Measurements from ENCODE around the gene CDC14B.
"Not testable (repeated sequence)": the region's sequence is repeated elsewhere in the genome, so short reads cannot be mapped to it uniquely, and the experiment has no call there.

CDC14B gene

DNA sequence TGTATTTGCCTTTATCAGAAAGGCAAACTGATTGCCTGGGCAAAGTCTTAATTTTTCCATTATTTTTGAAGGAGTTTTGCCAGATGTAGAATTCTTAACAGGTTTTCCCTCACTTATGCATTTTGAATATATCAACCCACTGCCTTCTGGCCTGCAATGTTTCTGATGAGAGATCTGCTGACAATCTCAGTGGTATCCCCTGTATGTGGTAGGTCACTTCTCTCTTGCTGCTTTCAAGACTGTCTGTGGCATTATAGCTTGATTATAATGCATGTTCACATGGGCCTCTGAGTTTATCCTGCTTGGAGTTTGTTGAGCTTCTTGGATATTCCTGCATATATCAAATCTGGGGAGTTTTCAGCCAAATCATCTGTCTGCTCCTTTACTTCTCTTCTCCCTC is 87.5 kb downstream of the CDC14B start:
- DNase-seq (ENCODE audit: low read depth) = no peak

DNA sequence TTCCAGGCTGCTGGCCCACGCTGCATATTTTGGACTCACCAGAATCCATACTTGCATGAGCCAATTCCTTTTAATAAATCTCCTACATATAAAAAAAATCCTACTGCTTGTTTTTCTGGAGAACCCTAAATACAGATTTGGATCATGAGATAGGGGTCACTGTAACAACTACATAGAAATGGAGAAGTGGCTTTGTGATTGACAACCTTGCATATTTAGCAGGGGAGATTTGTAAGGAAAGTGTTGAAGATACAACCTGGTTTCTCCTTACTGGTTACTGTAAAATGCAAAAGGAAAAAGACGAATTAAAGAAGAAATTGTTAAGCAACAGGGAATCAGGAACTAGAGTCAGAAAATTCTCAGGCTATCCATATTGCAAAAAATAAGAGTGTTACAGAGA is 94.9 kb downstream of the CDC14B start:
- DNase-seq (ENCODE audit: low read depth) = no peak

DNA sequence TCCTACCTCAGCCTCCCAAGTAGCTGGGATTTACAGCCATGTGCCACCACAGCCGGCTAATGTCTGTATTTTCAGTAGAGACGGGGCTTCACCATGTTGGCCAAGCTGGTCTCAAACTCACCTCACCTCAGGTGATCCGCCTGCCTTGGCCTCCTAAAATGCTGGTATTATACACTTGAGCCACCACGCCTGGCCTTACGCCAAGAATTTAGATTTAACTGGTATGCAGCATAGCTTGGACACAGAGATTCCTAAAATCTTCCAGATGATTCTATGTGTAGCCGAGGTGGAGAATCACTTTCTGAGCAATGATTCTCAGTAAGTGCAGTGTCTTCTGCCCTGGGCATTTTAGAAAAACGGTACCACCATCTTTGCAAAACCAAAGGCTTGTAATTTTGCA is 95.6 kb downstream of the CDC14B start:
- DNase-seq (ENCODE audit: low read depth) = no peak

DNA sequence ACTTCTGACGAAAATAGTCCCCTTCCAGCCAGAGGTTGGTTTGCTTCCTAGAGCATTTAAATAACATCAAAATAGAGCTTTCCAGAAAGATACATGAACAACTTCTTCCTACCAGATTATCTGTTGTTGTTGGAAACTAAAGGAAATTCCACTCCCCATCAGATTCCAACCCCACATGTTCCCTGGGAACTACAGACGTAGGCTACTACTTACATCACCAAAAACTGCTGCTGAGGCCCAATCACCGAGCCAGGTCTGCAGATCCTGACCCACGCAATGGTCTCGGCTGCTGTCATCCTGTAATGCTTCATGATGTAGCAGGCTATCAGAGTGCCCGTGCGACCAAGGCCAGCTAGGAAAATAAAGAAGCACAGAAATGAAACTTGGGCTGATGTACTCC is 96.3 kb downstream of the CDC14B start:
- no peak for DNase-seq (ENCODE audit: low read depth)

DNA sequence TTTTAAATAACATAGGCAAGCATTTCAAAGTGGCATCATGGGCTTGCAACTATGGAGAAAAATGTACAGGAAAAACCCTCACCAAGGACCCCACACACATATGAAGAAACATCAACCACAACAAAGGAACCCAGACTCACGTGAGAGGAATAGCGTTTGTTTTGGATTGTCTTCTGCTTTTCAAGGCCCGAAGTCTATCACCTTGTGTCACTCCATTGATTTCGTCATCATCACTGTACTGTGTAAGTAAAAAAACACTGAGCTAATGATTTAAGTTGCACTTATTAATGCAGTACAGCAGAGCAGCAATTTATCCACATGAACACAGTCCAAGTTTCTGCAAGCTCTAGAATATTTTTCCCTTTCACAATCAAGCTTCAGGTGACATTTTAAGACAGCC is 97.3 kb downstream of the CDC14B start:
- DNase-seq (ENCODE audit: low read depth) = no peak

DNA sequence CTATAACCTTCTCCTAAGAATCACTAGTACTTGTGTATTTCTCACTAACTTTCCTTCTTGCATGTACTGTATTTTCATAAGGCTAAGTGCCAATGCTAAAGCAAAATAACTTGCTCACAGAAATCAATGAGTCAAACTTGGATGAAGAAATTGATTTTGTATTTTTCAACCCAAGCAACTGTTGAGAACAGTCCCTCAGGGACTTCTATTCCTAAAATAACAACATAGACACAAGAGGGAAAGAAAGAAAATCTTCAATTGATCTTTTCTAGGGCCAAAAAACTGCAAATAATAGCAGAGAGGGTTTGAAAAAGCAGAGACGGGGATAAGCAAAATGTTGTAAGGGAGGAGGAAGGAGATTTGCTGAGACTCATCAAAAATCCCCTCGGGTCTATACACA is 99.9 kb downstream of the CDC14B start:
- no peak for DNase-seq (ENCODE audit: low read depth)

DNA sequence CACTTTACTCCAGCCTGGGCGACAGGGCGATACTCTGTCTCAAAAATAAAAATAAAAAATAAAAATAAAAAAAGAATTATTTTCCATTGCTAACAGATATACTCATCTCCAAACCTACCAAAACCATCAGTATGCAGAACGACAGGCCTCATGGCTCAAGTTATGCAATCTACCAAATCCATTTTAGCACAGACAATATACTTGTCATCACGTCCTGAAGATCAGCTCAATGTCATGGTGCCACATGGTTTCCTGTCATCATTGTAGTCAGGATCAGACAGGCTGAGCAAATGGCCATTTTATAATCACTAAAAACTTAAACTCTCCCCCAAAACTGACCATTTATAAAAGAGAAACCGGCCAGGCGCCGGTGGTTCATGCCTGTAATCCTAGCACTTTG is 100.5 kb downstream of the CDC14B start:
- no peak for DNase-seq (ENCODE audit: low read depth)

DNA sequence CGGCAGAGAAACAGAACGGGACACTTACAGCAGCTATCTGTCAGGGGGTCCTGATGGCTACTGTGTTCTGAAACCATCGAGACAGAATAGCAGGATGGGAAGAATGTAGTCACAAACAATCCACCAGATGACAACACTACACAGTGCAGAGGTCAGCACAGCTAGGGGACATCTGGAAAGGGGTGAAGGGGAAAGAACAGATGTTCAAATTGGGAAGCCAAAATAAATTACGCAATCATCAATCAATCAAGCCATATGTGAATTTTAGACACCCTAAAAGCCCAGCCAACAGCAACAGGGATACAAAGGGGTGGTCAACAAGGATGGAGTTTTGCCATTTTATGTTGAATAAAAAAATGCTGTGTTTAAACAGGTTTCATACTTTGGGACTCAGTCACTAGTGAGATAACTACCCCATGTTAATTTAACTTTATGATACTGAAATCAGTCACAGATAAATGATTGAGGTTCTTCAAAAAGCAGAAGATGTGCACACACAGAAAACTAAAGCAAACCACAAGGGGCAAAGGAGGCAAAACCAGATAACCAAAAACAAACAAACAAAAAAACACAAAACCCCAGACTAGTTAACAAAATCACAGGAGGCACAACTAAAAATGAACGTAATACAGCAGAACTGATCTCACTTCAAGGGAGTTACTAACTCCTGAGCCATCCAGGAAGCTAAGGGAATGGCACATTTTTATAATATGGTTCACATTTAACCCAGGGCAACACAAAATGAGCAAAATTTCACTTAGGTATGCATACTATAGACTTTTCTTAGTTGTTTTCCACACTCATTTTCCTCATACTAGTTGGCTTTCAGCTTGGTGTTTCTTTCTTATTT is 103.8 kb downstream of the CDC14B start:
- DNase-seq (ENCODE audit: low read depth) = no peak

DNA sequence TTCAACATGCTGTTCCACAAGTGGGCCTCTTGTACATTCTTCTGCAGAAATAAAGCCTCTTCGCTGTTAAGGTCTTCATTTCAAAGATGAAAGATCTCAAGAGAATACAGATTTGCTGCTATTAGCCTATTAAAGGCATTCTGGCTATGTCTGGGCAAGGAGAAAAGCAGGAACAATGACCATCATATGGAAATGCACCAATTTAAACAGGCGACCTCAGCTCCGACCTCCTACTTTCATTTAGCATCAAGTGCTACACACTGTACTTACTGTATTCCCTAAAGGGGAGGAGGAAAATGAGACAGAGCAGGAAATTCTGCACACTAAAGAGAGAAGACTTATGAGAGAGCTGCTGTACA is 104.9 kb downstream of the CDC14B start:
- DNase-seq (ENCODE audit: low read depth) = no peak

DNA sequence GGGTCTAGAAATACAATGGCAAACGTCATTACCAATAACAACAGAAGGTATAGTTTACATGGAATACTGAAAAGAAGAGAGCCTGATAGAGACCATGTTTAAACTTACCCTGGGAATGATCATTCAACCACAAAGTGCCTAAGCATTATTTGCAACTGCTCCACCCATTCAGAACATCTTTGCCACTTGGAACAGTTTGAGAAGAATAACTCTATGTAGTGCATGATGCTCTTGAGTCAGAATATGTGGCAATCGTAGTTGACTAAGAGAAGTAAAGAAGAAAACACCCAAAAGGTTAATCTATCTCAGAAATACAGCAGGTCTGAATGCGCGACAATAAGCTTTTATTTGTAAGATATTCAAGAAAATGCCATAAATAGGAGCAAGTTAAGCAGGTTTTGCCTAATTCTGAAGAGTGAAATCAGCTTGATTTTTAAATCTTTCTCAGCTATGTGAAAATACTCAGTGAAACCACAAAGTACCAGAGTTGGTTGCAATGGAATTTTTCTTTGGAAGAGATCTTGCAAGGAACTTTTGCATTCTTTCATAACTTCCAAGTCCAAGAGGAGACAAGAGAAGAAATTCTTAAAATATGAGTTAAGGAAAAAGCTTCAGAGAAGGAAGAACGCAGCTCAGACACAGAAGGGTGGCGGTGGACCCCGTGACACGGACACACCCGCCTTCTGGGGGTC is 105.4 kb downstream of the CDC14B start:
- DNase-seq (ENCODE audit: low read depth) = no peak

DNA sequence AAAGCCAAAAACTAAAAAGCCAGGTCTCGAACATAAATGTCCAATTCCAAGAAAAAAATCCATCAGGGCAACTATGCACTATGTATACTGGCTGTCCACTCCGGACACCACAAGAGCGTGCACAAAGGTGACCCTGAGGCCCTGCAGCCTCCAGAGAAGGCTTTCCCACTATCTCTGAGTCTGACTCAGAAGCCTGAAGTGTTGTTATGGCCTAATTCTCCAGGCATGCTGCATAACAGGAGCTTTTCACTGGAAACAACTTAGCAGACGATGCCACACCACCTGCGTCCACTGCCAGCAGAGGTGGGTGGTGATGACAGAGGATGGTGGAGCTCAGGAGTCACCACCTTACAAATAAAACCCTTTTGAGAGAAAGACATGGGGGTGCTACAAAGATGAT is 106.0 kb downstream of the CDC14B start:
- no peak for DNase-seq (ENCODE audit: low read depth)

DNA sequence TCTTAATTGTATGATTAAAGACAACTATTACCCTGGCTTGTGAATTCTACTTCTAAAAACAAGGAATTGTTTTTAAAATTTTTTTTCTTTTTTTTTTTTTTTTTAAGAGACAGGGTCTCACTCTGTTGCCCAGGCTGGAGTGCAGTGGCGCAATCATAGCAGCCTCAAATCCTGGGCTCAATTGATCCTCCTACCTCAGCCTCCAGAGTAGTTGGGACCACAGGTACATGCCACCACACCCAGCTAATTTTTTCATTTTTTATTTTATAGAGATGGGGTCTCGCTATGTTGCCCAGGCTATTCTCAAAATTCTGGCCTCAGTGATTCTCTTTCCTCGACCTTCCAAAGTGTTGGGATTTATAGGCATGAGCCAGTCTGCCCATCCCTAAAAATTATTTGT is 107.4 kb downstream of the CDC14B start:
- DNase-seq (ENCODE audit: low read depth) = no peak

DNA sequence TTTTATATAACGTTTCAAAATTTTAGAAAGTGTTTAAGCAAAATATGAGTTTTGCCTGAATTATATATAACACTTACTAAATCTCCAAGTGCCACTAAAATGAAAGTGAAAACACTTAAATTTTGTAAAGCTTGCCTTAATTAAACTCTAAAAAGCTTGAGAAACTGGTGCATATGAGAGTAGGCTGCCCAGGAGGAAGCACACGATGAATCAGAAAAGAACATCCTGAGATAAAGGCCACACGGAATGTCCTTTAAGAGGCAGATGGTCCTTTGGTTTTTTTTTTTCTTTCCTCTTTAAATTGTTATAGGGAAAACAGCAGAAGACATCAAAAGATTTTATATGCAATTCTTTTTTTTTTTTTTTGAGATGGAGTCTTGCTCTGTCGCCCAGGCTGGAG is 109.4 kb downstream of the CDC14B start:
- no peak for DNase-seq (ENCODE audit: low read depth)

DNA sequence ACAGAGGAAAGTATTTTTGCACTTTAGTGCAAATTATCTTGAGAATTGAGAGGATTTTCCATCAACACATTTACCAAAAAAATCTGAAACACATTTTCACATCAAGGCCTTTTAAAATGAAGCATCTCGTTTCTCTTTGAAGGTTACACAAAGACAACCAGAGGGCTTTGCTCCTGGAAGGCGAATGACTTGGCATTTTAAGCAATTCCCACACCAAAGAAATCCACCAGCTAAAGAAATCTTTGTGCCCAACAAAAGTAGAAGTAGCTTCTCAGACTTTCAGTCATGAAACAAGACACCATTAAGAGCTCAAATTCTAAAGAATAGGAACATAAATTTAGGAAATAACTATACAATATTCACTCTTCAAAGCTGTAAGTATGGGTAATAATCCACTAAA is 109.8 kb downstream of the CDC14B start:
- no peak for DNase-seq (ENCODE audit: low read depth)

DNA sequence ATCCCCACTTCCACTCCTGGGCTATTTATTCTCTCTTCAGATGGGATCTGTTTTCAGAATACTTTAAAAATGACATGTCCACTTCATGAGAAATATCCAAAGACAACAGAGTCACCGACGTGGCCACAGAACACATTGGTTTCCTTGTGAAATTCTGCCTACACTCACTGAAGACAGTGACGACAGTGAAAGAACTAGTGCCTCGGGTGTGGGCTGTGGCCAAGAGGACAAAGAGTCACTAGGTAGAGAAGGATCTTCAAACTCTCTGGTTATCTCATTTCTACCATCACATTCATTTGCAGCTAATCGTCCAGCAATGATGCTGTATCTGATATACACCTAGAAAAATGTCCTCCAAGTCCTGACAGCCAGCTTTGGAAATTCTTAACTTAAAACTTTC is 110.6 kb downstream of the CDC14B start:
- DNase-seq (ENCODE audit: low read depth) = no peak

DNA sequence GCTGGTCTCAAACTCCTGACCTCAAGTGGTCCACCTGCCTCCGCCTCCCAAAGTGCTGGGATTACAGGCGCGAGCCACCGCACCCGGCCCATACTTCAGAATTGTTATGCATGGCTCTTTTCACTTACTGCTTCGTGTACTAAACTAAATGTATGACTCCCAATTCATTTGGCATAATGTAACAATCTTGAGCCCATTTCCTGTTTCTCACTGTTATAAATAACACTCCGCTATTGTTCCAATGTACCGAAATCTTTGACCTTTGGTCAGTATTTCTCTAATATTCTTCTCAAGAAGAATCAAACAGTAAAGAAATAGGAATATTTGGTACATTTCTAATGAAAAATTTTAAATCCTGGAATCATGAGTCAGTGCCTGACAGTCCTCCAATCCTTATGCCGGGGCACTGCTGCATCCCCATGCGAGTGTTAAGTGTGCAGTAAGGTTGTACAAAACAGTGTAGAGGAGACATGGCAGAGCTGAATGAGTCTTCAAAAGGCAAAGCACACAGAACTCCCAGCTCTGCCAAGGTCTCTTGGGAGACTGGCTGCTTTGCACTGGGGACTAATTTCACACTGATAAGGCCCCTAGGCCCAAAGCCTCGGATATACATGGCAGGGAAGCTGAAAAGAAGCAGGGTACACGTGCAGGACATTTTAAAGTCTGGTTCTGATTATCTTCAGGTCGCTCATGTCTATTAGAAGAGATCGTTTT is 111.3 kb downstream of the CDC14B start:
- no peak for DNase-seq (ENCODE audit: low read depth)

DNA sequence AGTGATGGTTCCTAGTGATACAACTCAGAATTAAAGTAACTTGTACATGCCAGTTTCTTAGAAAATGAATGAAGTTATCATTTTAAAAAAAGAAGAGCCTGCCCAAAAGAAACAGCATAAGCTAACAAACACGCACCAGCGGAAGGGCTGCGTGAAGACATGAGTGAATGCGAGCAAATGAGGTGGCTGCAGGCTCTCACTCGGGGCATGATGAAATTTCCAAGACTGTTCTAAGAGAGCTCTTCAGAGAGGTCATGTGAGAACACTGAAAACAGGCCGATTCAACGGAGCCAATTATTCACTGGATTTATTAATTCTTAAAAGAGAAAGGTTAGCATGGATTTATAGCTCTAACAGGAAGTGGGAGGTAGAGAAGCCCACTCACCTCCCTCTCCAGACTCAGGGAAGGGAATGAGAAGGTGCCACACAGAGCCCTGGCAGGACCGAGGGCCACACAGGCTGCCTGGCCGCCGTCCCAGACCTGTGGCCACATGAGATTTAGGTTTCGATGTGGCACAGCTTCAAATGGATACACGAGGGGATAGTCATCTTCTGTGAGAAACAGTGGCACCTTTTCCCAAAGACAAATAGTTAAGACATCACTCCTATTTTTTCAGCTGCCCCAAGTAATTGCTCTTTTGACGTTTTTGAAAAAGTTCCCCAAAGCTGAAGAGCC is 114.2 kb downstream of the CDC14B start:
- no peak for DNase-seq (ENCODE audit: low read depth)

DNA sequence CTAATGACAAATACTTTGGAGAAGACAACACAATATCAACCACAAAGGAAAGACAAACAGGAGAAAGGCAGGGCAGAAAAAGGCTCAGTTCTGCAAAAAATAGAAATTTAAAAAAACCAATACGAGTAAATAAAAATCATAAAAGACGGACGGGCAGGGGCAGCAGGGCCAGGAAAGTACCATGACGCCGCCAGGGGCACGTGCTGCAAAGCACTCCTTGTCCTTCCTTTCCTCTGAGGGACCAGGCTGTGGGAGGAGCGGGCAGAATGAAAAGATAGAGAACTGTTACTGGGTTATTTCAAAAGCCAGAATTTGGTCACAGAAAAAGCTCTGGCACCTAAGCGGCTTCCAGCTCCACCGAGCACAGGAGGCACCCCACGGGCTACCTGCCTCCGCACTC is 115.7 kb downstream of the CDC14B start:
- no peak for DNase-seq (ENCODE audit: low read depth)

DNA sequence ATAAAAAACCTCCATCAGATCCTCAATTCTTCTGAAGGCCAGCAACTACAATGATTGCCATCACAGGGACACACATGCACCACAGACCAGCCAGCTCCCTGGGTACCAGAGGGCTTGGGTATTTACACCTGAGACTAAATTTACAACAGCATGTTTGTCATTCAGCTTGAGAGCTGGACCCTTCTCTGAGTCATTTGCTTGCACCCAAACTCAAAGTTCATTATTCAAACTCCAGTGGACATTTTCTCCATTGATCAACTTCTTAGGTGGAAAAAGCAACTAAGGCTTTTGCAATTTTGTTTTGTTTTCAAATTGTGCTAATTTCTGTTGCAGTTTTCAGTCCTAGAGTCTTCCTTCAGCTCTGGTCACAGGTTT is 116.3 kb downstream of the CDC14B start:
- not testable (repeated sequence) for DNase-seq (ENCODE audit: low read depth)

DNA sequence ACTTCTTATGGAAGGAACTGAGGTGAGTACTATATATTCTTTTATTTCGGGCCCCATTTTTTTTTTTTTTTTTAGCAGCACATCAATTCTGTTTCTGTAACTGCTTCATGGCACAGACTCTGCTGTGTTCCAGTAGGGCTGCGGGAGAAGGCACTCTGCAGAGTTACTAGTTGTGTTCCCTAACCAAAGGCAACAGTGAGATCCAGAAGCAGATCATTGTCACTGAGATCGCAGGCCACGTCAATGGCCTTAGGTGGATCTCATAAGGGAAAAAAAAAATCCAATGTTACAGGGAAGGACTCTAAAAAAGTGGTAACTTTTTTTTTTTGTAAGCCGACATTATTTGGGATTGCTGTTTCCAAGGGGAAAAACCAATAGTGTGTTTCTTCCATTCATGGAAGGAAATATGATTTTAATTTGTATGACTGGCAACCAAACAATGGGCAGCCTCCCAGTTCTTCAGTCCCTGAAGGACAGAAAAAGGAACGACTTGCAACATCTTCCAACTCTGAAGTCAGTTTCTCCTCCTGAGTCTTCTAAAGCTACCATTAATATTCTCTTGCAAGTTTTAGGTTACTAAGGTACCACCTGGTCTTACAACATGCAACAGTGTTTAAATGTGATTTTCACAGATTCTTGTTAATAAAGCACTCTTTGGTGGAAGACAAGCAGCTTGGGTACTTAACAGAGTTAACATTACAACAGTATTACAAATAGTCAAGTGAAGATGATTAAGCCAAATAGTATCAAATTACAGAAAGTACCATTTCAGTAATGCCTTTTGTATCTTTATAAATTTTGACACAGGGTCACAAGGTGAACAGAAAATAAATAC is 116.9 kb downstream of the CDC14B start:
- no peak for DNase-seq (ENCODE audit: low read depth)

DNA sequence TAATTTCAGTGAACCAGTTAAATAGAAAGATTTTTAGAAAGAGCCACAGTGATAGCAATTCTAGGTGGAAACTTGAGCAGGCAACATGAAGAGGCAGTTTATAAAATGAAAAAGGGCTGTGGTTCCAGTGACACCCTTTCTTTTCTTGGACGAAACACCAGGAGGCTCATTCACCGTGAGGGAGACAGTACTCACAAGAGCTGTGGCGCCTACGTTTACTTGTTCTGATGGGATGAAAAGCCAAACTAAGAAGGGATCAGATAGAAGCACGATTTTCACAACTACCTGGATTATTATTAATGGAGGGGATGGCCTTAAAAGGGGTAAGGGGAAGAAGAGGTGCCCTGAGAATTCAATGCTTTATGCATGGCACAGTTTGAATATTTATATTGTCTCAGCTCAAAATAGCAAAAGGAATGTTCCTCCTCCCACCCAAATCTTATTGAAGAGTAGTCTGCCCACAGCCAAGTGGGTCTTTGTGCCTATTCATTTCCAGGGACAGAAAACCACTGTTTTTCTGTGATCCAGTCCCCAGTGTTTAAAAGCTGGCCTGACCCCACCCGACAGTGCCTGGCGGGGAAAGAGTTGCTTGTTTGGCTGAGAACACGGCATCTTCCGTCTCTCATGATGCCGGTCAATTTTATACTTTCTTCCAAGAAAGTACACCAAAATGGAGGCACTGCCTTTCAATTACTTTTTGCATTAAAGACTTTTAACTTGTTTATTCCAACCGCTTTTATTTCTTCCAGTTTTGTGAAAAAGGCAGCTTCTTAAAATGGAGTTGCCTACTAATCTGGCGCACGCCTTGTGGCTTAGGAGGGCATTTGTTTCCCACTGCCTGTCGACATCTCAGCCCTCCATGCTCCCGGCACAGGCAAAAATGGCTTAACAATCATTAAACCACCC is 117.8 kb downstream of the CDC14B start:
- no peak for DNase-seq (ENCODE audit: low read depth)
